ENCODE data around the gene PDCL2.

DNA sequence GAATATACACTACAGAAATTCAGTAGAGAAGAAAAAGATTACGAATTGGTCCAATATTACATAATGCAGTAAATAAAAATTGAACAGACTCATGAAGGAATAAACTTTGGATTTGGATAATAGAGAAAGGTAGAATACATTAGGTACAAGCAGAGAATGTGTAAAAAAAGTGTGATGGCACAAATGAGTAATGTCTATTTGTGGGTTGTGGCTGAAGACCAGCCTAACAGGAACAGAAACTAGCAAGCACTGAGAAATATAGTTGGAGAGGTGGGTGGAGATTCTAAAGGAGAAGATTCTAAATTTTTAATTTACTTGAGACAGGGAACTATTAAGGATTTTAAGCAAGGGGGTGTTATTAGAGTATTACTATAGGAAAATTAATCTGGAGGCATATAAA is 30.2 kb downstream of the PDCL2 start:
- TF ChIP-seq CTCF (conservative IDR thresholded peaks at IDR 0.05 in 1 of 2, IDR thresholded peaks at IDR 0.05 in 1 of 2; ENCODE audit: low read depth in 1 of 2, low read length in 2 of 2) (no peak), EZH2 (IDR thresholded peaks at IDR 0.05; ENCODE audit: low read length, missing control alignments) (no peak)
